GM12878 (cell line): ENCODE data around the gene SYNGR2. TPM values are rescaled to one million over a fixed set of nuclear protein-coding genes. Genes with fewer than 3 reads are reported as not detected.

Experiments used
- ATAC-seq: fragments of 200-7000 bp; cut with Tn5 transposase; 3 replicates; pipeline ENCODE4 v1.9.1; 2020; ENCODE audit warnings: mild to moderate bottlenecking, moderate library complexity
- BruUV-seq: library from RNA; stranded (reverse); fragments of 400-500 nt; replicated peaks from 2 replicates; lab custom pipeline; 2021; lab: Mats Ljungman, UMichigan
- CTCF ChIA-PET: fragments of 300-600 bp; sonication (Branson Sonifier 250); formaldehyde crosslinking; extraction: SDS; loops from one replicate; lab custom pipeline; 2021; ENCODE audit warnings: inconsistent platforms; lab: Yijun Ruan, JAX
- POLR2A ChIA-PET: fragments of 350-600 bp; formaldehyde crosslinking; extraction: SDS; loops from one replicate; lab custom pipeline; 2021; ENCODE audit warnings: inconsistent platforms; lab: Charles Lee
- RAD21 ChIA-PET: fragments of 300-600 bp; sonication (Branson Sonifier 250); formaldehyde crosslinking; loops from one replicate; lab custom pipeline; 2023; ENCODE audit warnings: antibody characterized with exemption; ENCODE audit not compliant: unreplicated experiment; lab: Charles Lee
- SMC1A ChIA-PET: fragments of 300-600 bp; sonication (Branson Sonifier 250); formaldehyde crosslinking; loops from one replicate; lab custom pipeline; 2023; ENCODE audit not compliant: unreplicated experiment, uncharacterized antibody; lab: Charles Lee
- DNase-seq: peaks from one replicate; pipeline ENCODE4 v3.0.0-alpha.2; 2011; ENCODE audit warnings: low read depth, low spot score
- FAIRE-seq: peaks from 3 replicates; lab custom pipeline; 2011; peaks lifted over from hg19 to GRCh38; lab: Jason Lieb, UNC
- H2AFZ ChIP-seq: 2 replicates; pipeline ENCODE4 v1.6.0; 2011; ENCODE audit warnings: low read depth, low read length, control low read depth; ENCODE audit not compliant: control insufficient read depth
- H3K27ac ChIP-seq: 2 replicates; pipeline ENCODE4 v1.5.1; 2011; ENCODE audit warnings: control low read depth; ENCODE audit not compliant: control insufficient read depth, insufficient read depth
- H3K27me3 ChIP-seq, 2 experiments: replicated peaks in 1 of 2; 2 replicates each; pipeline versions ENCODE4 v1.6.0 to v1.6.1; 2011; ENCODE audit warnings: low read length in 1 of 2; ENCODE audit not compliant: control insufficient read depth in 2 of 2, insufficient read depth in 2 of 2
- H3K36me3 ChIP-seq, 2 experiments: 2 replicates each; pipeline ENCODE4 v1.5.1; 2011; ENCODE audit warnings: low read length in 1 of 2; ENCODE audit not compliant: control insufficient read depth in 2 of 2, insufficient read depth in 2 of 2
- H3K4me1 ChIP-seq: 2 replicates; pipeline ENCODE4 v1.6.1; 2011; ENCODE audit warnings: mild to moderate bottlenecking, low read length, moderate library complexity, mixed read lengths; ENCODE audit not compliant: control insufficient read depth, insufficient read depth
- H3K4me2 ChIP-seq: 2 replicates; pipeline ENCODE4 v1.6.0; 2011; ENCODE audit warnings: control low read depth; ENCODE audit not compliant: control insufficient read depth, insufficient read depth
- H3K4me3 ChIP-seq: fragments of 200-600 bp; sonication (generic); 2 replicates; pipeline ENCODE4 v1.5.1; 2016
- H3K79me2 ChIP-seq: 2 replicates; pipeline ENCODE4 v1.6.0; 2011; ENCODE audit warnings: low read length; ENCODE audit not compliant: control insufficient read depth, insufficient read depth
- H3K9ac ChIP-seq: 2 replicates; pipeline ENCODE4 v1.8.0; 2011; ENCODE audit warnings: low read length, control low read depth, mixed read lengths; ENCODE audit not compliant: control insufficient read depth, insufficient read depth
- H3K9me3 ChIP-seq: replicated peaks from 3 replicates; pipeline ENCODE4 v1.5.1; 2011; ENCODE audit warnings: mild to moderate bottlenecking, low read length; ENCODE audit not compliant: control insufficient read depth, insufficient read depth
- H4K20me1 ChIP-seq: 2 replicates; pipeline ENCODE4 v1.6.0; 2011; ENCODE audit not compliant: control insufficient read depth, insufficient read depth
- BHLHE40 ChIP-seq, 2 experiments: fragments of 450-650 bp in 1 of 2; IDR thresholded peaks; 2 replicates each; pipeline ENCODE4 v1.6.1; 2011 to 2017; ENCODE audit warnings: low read depth in 2 of 2, borderline replicate concordance in 1 of 2, improper control_type of control experiment in 1 of 2, low read length in 1 of 2, mild to moderate bottlenecking in 1 of 2
- BRCA1 ChIP-seq: IDR thresholded peaks from 2 replicates; pipeline ENCODE4 v1.6.1; 2011; ENCODE audit warnings: low read depth, low read length, improper control_type of control experiment
- MEF2B ChIP-seq: fragments of 450-650 bp; IDR thresholded peaks from 2 replicates; pipeline ENCODE4 v1.6.1; 2018; ENCODE audit warnings: mild to moderate bottlenecking, moderate library complexity; ENCODE audit not compliant: partially characterized antibody, poor library complexity, severe bottlenecking
- PAX5 ChIP-seq: IDR thresholded peaks from 2 replicates; pipeline ENCODE4 v1.6.1; 2011; ENCODE audit warnings: low read depth, low read length, borderline replicate concordance
- RELB ChIP-seq: fragments of 450-650 bp; IDR thresholded peaks from 2 replicates; pipeline ENCODE4 v1.6.1; 2017; ENCODE audit warnings: low read depth, mild to moderate bottlenecking, moderate library complexity
- SMARCA5 ChIP-seq: fragments of 450-650 bp; IDR thresholded peaks from 2 replicates; pipeline ENCODE4 v1.6.1; 2017; ENCODE audit warnings: mild to moderate bottlenecking
- TCF3 ChIP-seq: IDR thresholded peaks from 2 replicates; pipeline ENCODE4 v1.6.1; 2012; ENCODE audit warnings: low read depth, mild to moderate bottlenecking, low read length, borderline replicate concordance; ENCODE audit not compliant: insufficient read depth
- WGBS: methylation state at CpG from one replicate; pipeline ENCODE4 v1.1.6; 2016; ENCODE audit warnings: low lambda C conversion rate; ENCODE audit not compliant: insufficient replicate concordance, insufficient coverage; ENCODE audit errors: missing lambda C conversion rate; 5-methylcytosine and 5-hydroxymethylcytosine counted together
- in situ Hi-C: fragments of 300-500 bp; cut with MboI; formaldehyde crosslinking; loops from 9 replicates; pipeline ENCODE4 v1.14.3; 2018; ENCODE audit warnings: mixed read lengths
- intact Hi-C: fragments of 100-400 bp; cut with micrococcal nuclease; formaldehyde crosslinking; loops from one replicate; pipeline ENCODE4 v1.14.2; 2022; ENCODE audit not compliant: unreplicated experiment
- polyA plus RNA-seq, 11 experiments: library from polyadenylated mRNA; depleted of rRNA in 4 of 11; unstranded in 6 of 11; stranded (reverse) in 5 of 11; fragments of >200 nt; fragmentation: Nextera tagmentation in 4 of 11; fragmentation: Illumina TruSeq in 1 of 11; extraction: Ambion mirVana in 4 of 11; extraction: Trizol in 1 of 11; gene quantifications; 1 replicate in 1 of 11; 2 replicates in 10 of 11; pipeline versions ENCODE4 v1.2.1 to v1.2.3, GENCODE V29; 2011 to 2016; ENCODE audit warnings: inconsistent platforms in 2 of 11, missing spikeins in 2 of 11, low read depth in 1 of 11
- total RNA-seq, 4 experiments: library from RNA; depleted of rRNA in 3 of 4; stranded (reverse); fragments of >200 nt in 3 of 4; fragmentation: Illumina TruSeq in 1 of 4; extraction: Trizol in 1 of 4; gene quantifications; 2 replicates each; pipeline versions ENCODE4 v1.2.1 to v1.2.3, GENCODE V29; 2013 to 2021

Gene SYNGR2
- total and polyA plus RNA-seq, 10 of the 15 experiments (the other 5 are each of a cell fraction or from before 2014, with no cell fraction given), result 4.4 to 529 (median 261) TPM

DNA sequence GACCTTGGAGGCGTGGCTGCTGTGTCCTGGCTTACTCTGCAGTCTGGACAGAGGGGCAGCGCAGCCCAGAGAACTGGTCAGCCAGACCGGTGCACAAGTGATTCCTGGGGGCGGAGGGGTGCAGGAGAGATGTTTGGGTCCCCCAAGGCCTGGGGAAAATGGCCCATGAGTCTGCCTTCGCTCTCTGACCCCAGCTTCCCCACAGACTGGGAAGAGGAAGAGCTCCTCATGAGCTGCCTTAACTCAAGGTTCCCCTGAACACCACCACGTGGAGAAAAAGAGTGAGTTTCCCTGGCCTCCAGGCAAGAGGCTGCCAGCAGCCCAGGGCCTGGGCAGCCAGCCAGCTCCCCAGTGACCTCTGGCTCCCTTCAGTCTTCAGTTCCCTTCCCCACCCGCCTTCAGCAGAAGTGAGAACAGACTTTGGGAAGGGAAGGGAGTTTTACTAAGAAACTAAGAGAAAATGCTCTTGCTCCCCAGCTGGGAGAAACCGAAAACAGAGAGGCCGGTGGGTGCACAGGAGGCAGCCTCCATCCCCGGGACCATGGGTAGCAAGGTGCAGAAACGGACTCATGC lies 24.1 kb upstream of the SYNGR2 start (continued):
- TF ChIP-seq TCF3, result no peak; the same call in 1 of the 2 replicates

GRCh38 chr17:78144736-78145641 lies 23.4 kb upstream of the SYNGR2 start:
- no peaks in the 10 kb centered on the region for H3K9me3 ChIP-seq
- peaks cover 5% of the 10 kb centered on the region for H3K79me2 ChIP-seq
- CTCF ChIA-PET, result interaction anchor here (0.7 to 5.0 kb wide), 8 partner anchors 8 to 107 kb away, joined by 3 to 51 read pairs (median 5); no protein-coding TSS in a partner anchor
- H3K27ac ChIP-seq, result peak overlapping the region; percentile 77
- H2AFZ ChIP-seq, result no peak overlapping the region
- peaks cover 74% of the 10 kb centered on the region for H3K4me1 ChIP-seq
- H4K20me1 ChIP-seq, result no peaks in the 10 kb centered on the region
- intact Hi-C loops, result no loop called here
- peak overlapping the region; percentile 40; the same call in 1 of the 2 replicates for H3K9ac ChIP-seq
- no peak for DNase-seq
- RAD21 ChIA-PET, result interaction anchor here (0.9 to 3.3 kb wide), 11 partner anchors 9 to 125 kb away, joined by 3 to 29 read pairs (median 4); no protein-coding TSS in a partner anchor
- FAIRE-seq, result no peak
- ATAC-seq, result no peak
- in situ Hi-C loops, result no loop called here
- no peaks in the 10 kb centered on the region for H3K27me3 ChIP-seq
- H3K4me2 ChIP-seq, result peak overlapping the region; percentile 57
- H3K36me3 ChIP-seq, result peaks cover 0 to 5% of the 10 kb centered on the region in 2 experiments; a peak in 3 of 4 replicates
- TF ChIP-seq BHLHE40 (IDR thresholded peaks at IDR 0.05; ENCODE audit: borderline replicate concordance in 1 of 2, low read depth in 2 of 2, low read length in 1 of 2) (0 out of 4 replicates have a peak, but pooled peaks of 1 of the 2 experiments have one; percentile 16), PAX5 (0 out of 2 replicates have a peak, but pooled peaks have one; percentile 0), BRCA1 (no peak), RELB (0 out of 2 replicates have a peak, but pooled peaks have one; percentile 4), SMARCA5 (peak; percentile 63; the same call in 1 of the 2 replicates), MEF2B (peak; percentile 68)
- no peak overlapping the region for H3K4me3 ChIP-seq
- POLR2A ChIA-PET, result interaction anchor here (0.6 to 5.1 kb wide), 14 partner anchors 8 to 43 kb away, joined by 3 to 37 read pairs (median 10); partner anchors contain the start of genes SYNGR2, TMC6 and TMC8
- WGBS, result 78% methylated on average over 18 of the region's 18 CpGs
- no TSS peak for BruUV-seq
- SMC1A ChIA-PET, result interaction anchor here (0.7 to 1.9 kb wide), 14 partner anchors 7 to 38 kb away, joined by 3 to 9 read pairs (median 4); partner anchors contain the start of gene TMC6
